Karpas-422 (cell line): ENCODE results near the gene ATP1B3. TPM values are rescaled to one million over a fixed set of nuclear protein-coding genes. Genes with fewer than 3 reads are reported as not detected.

Experiments
- DNase-seq: peaks from one replicate; pipeline ENCODE4 v3.0.0-alpha.2; 2015
- H2AFZ ChIP-seq: fragments of 200-600 bp; sonication (generic); 2 replicates; pipeline ENCODE4 v1.6.1; 2014; ENCODE audit warnings: antibody characterized with exemption, low read length, mixed read lengths
- H3K27ac ChIP-seq: fragments of 200-600 bp; sonication (generic); 2 replicates; pipeline ENCODE4 v1.5.1; 2014; ENCODE audit warnings: mild to moderate bottlenecking, low read length, moderate library complexity
- H3K27me3 ChIP-seq: fragments of 200-600 bp; sonication (generic); 2 replicates; pipeline ENCODE4 v1.6.1; 2014; ENCODE audit warnings: low read length, mixed read lengths
- H3K36me3 ChIP-seq: fragments of 200-600 bp; sonication (generic); 2 replicates; pipeline ENCODE4 v1.6.1; 2014; ENCODE audit warnings: low read length, mixed read lengths; ENCODE audit not compliant: insufficient read depth
- H3K4me1 ChIP-seq: fragments of 200-600 bp; sonication (generic); 2 replicates; pipeline ENCODE4 v1.6.1; 2014; ENCODE audit warnings: mild to moderate bottlenecking, low read length, mixed read lengths
- H3K4me2 ChIP-seq: fragments of 200-600 bp; sonication (generic); 2 replicates; pipeline ENCODE4 v1.6.1; 2014; ENCODE audit warnings: low read length, low read depth, mild to moderate bottlenecking; ENCODE audit not compliant: poor library complexity, severe bottlenecking
- H3K4me3 ChIP-seq: fragments of 200-600 bp; sonication (generic); 2 replicates; pipeline ENCODE4 v1.5.1; 2014; ENCODE audit warnings: mild to moderate bottlenecking, antibody characterized with exemption, low read length, mixed read lengths
- H3K79me2 ChIP-seq: fragments of 200-600 bp; sonication (generic); 2 replicates; pipeline ENCODE4 v1.6.1; 2014; ENCODE audit warnings: mild to moderate bottlenecking, low read length, mixed read lengths
- H3K9ac ChIP-seq: fragments of 200-600 bp; sonication (generic); 2 replicates; pipeline ENCODE4 v1.6.0; 2014; ENCODE audit warnings: low read length
- H3K9me2 ChIP-seq: fragments of 200-600 bp; sonication (generic), shearing (Covaris generic); replicated peaks from 2 replicates; pipeline ENCODE4 v1.6.0; 2014; ENCODE audit warnings: mild to moderate bottlenecking, low read length, moderate library complexity; ENCODE audit not compliant: insufficient read depth
- H3K9me3 ChIP-seq: fragments of 300-700, 200-600 bp; sonication (generic); 2 replicates; pipeline ENCODE4 v1.6.1; 2014; ENCODE audit warnings: low read length, mixed read lengths
- H4K20me1 ChIP-seq: fragments of 200-600 bp; sonication (generic); 2 replicates; pipeline ENCODE4 v1.6.1; 2014; ENCODE audit warnings: mild to moderate bottlenecking, antibody characterized with exemption, low read length, low read depth; ENCODE audit not compliant: insufficient read depth
- total RNA-seq: library from RNA; depleted of rRNA; stranded (reverse); fragments of >200 nt; shearing (Covaris generic); gene quantifications from 2 replicates; pipeline ENCODE4 v1.2.3, GENCODE V29; 2014; ENCODE audit warnings: low replicate concordance

ATP1B3 gene
- total RNA-seq, 1 experiment from 2014 or later: 68.7 TPM

DNA sequence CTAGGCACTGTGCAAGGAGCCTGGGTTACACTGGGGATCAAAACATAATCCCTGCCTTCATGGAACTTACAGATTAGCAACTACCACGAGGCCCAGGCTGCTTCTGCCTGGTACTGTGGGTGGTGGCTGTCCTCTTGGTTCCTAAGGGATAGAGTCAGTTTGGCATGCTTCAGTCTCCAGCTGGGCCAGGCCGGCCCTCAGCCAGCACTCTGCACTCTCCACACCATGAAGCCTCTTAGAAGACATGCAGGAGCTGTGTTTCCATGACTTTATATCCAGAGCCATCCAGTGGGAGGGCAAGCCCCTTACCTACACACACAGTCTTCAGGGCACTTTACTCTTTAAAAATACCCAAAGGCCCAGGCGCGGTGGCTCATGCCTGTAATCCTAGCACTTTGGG is 54.4 kb downstream of the ATP1B3 start:
- Histone ChIP-seq H2AFZ (no peak overlapping the region), H3K9me2 (no peaks in the 10 kb centered on the region), H3K4me1 (no peaks in the 10 kb centered on the region), H3K27ac (no peak overlapping the region), H3K9ac (no peak overlapping the region), H3K27me3 (no peaks in the 10 kb centered on the region), H4K20me1 (no peaks in the 10 kb centered on the region), H3K4me3 (no peak overlapping the region), H3K4me2 (no peak overlapping the region), H3K9me3 (no peaks in the 10 kb centered on the region), H3K79me2 (no peaks in the 10 kb centered on the region), H3K36me3 (peaks cover 14% of the 10 kb centered on the region; the same call in 1 of the 2 replicates)
- no peak for DNase-seq

DNA sequence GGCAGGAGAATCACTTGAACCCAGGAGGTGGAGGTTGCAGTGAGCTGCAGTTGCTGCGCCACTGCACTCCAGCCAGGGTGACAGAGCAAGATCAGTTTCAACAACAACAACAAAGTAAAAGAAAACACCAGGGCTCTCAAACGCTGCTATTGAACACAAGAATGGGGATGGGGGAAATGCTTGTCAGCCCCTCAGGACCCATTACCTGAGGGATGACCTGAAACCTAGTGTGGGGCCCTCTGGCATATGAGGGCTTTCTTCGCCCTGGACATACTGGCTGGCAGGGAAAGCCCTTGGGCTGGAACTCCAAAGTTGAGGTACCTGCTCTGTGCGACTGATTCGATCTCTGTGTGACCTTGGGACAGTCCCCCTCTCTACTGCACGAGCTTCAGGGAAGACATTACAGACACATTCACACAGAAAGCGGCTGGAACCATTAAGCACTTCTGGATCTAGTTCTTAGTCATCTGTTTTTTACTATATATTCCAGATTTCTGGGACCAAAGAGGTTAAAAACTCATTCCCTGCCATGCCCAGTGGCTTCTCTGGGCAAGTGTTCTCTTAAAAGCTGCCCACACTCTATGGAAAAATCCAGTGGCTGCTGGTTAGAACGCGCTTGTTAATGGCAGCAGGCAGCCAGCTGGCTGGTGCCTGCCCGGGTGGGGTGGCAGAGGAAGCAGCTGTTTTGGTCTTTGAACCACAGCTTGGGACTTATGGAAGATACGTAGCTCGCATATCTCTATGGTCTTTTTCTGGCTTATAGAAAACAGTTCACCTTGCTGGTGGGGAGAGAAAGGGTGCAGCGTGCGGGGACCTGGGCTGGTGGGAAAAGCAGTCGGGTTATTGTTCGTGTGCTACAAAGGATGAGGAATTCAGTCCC is 57.2 kb downstream of the ATP1B3 start:
- no peak overlapping the region for H3K27ac ChIP-seq
- H3K36me3 ChIP-seq: 0 out of 2 replicates have a peak, but pooled peaks cover 3% of the 10 kb centered on the region
- no peaks in the 10 kb centered on the region for H3K4me1 ChIP-seq
- H3K9ac ChIP-seq: no peak overlapping the region
- no peaks in the 10 kb centered on the region for H3K9me3 ChIP-seq
- no peak overlapping the region for H3K4me3 ChIP-seq
- no peak for DNase-seq
- H3K27me3 ChIP-seq: no peaks in the 10 kb centered on the region
- no peak overlapping the region for H3K4me2 ChIP-seq
- no peaks in the 10 kb centered on the region for H3K9me2 ChIP-seq
- H2AFZ ChIP-seq: no peak overlapping the region
- H4K20me1 ChIP-seq: no peaks in the 10 kb centered on the region
- H3K79me2 ChIP-seq: no peaks in the 10 kb centered on the region

DNA sequence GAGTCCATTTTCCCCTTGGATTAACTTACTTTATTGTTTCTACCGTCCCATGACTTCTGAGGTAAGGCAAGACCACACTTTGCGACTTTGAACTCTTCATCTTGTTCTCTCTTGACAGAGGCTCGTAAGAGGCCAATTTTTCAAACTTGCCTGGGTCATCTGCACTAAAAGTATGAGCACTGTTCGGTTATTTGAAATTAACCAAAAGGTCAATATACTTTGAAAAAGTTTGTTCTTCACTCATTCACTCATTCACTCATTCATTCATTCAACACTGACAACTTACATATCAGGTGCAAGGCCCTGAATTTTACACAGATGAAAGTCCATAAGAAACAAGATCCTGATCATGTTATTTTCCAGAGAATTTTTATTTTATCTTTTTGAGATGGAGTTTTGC is 57.9 kb downstream of the ATP1B3 start:
- Histone ChIP-seq H3K36me3 (no peaks in the 10 kb centered on the region), H4K20me1 (no peaks in the 10 kb centered on the region), H3K27ac (no peak overlapping the region), H3K27me3 (no peaks in the 10 kb centered on the region), H3K79me2 (no peaks in the 10 kb centered on the region), H3K4me1 (no peaks in the 10 kb centered on the region), H3K4me3 (no peak overlapping the region), H2AFZ (no peak overlapping the region), H3K9me3 (no peaks in the 10 kb centered on the region), H3K9ac (no peak overlapping the region), H3K9me2 (no peaks in the 10 kb centered on the region), H3K4me2 (no peak overlapping the region)
- no peak for DNase-seq

GRCh38 chr3:141938011-141938500 is 61.6 kb downstream of the ATP1B3 start:
- Histone ChIP-seq H3K27ac (no peak overlapping the region), H3K4me1 (no peaks in the 10 kb centered on the region), H3K9me2 (no peaks in the 10 kb centered on the region), H3K36me3 (no peaks in the 10 kb centered on the region), H3K4me3 (no peak overlapping the region), H3K9me3 (no peaks in the 10 kb centered on the region), H3K9ac (no peak overlapping the region), H4K20me1 (no peaks in the 10 kb centered on the region), H3K79me2 (no peaks in the 10 kb centered on the region), H3K27me3 (no peaks in the 10 kb centered on the region), H3K4me2 (no peak overlapping the region), H2AFZ (no peak overlapping the region)
- DNase-seq: no peak

GRCh38 chr3:141939759-141940158 is 63.3 kb downstream of the ATP1B3 start:
- Histone ChIP-seq H3K4me2 (no peak overlapping the region), H3K27ac (no peak overlapping the region), H3K36me3 (no peaks in the 10 kb centered on the region), H2AFZ (no peak overlapping the region), H3K27me3 (no peaks in the 10 kb centered on the region), H3K9ac (no peak overlapping the region), H3K9me2 (no peaks in the 10 kb centered on the region), H3K79me2 (no peaks in the 10 kb centered on the region), H3K4me1 (no peaks in the 10 kb centered on the region), H4K20me1 (no peaks in the 10 kb centered on the region), H3K9me3 (no peaks in the 10 kb centered on the region), H3K4me3 (no peak overlapping the region)
- DNase-seq: no peak

DNA sequence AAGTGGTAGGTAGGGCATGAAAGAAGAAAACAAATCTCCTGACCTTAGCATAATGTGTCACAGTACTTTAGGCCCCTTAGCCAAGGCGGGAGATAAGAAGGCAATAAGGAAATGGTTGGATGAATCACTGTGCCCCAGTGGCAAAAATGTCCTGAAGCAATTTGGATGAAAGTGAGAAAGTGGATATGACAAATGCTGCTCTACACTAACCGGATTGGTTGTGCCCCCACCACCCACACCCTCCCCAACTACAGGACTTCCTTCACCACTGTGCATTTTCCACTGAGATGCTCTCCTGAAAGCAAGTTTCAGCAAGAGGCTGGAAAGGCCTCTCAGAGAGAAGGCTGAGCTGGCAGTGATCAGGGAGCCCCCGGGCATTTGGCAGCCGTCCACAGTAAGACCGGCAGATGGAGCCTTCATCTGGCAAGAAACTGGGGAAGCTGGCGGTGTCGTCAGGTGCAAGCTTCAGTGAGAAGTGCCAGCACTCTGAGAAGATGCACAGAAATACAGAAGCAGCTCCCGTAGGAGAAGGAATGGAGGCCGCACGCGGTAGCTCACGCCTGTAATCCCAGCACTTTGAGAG is 63.8 kb downstream of the ATP1B3 start:
- H3K27ac ChIP-seq: no peak overlapping the region
- no peaks in the 10 kb centered on the region for H3K36me3 ChIP-seq
- no peaks in the 10 kb centered on the region for H3K79me2 ChIP-seq
- H4K20me1 ChIP-seq: no peaks in the 10 kb centered on the region
- no peak overlapping the region for H3K9ac ChIP-seq
- no peak overlapping the region for H3K4me2 ChIP-seq
- H3K4me3 ChIP-seq: no peak overlapping the region
- no peaks in the 10 kb centered on the region for H3K9me2 ChIP-seq
- no peaks in the 10 kb centered on the region for H3K4me1 ChIP-seq
- H3K27me3 ChIP-seq: no peaks in the 10 kb centered on the region
- DNase-seq: no peak
- H2AFZ ChIP-seq: no peak overlapping the region
- H3K9me3 ChIP-seq: no peaks in the 10 kb centered on the region

DNA sequence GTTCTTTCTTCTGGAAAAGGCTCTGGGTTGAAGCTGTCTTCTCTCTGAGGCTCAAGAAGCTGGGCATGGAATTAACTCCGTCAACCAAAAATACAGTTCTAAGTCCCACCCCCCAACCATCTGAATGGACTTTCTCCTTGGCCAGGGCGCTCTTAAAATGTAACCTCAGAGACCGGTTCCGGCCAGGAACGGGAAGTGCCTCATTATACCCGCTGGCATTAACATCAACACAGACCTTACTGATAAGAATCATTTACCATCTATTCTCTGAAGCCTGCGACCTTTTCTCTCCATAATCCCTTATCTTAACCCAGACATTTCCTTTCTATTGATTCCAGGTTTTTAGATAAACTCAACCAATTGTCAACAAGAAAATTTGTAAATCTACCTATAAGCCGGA is 64.7 kb downstream of the ATP1B3 start:
- Histone ChIP-seq H3K4me3 (no peak overlapping the region), H2AFZ (no peak overlapping the region), H3K4me1 (no peaks in the 10 kb centered on the region), H3K9me2 (no peaks in the 10 kb centered on the region), H3K4me2 (no peak overlapping the region), H3K9me3 (no peaks in the 10 kb centered on the region), H3K27ac (no peak overlapping the region), H3K36me3 (no peaks in the 10 kb centered on the region), H3K27me3 (no peaks in the 10 kb centered on the region), H3K79me2 (no peaks in the 10 kb centered on the region), H3K9ac (no peak overlapping the region), H4K20me1 (no peaks in the 10 kb centered on the region)
- no peak for DNase-seq

DNA sequence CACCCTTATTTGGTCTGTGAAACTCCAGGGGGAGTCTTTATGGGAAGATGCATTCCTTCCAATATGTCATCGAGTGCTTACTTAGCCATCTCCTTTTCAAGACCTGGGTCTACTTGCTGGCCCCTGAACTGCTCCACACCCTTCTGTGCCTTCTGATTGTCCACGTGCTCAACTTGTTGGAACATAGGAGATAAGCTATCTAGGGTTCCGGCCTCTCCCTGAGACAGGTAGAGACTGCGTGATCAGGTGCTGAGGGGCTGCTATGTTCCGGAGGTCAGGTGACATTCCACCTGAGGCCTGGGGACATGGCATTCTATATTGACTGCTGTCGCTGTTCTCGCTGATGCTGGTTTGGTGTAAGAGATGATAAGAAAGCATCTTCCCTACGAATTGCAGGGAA is 65.6 kb downstream of the ATP1B3 start:
- H3K4me2 ChIP-seq: no peak overlapping the region
- H3K36me3 ChIP-seq: no peaks in the 10 kb centered on the region
- no peak overlapping the region for H3K4me3 ChIP-seq
- no peak overlapping the region for H3K27ac ChIP-seq
- H3K27me3 ChIP-seq: no peaks in the 10 kb centered on the region
- no peaks in the 10 kb centered on the region for H3K9me2 ChIP-seq
- H3K79me2 ChIP-seq: no peaks in the 10 kb centered on the region
- DNase-seq: no peak
- no peaks in the 10 kb centered on the region for H3K9me3 ChIP-seq
- no peaks in the 10 kb centered on the region for H3K4me1 ChIP-seq
- H3K9ac ChIP-seq: no peak overlapping the region
- H4K20me1 ChIP-seq: no peaks in the 10 kb centered on the region
- no peak overlapping the region for H2AFZ ChIP-seq
